ENCODE measurements around the gene ATAT1. TPM values are rescaled to one million over a fixed set of nuclear protein-coding genes. Genes with fewer than 3 reads are reported as not detected.
A peak's percentile ranks its signal among the peaks of the same experiment; 100 is the strongest.

ATAT1 gene
- total RNA-seq, 1 experiment from 2014 or later, result 19.3 TPM

- TF ChIP-seq AFF4 (CRISPR knock-in tag; IDR thresholded peaks at IDR 0.05; ENCODE audit: borderline replicate concordance) (no peak), ATF1 (CRISPR knock-in tag; IDR thresholded peaks at IDR 0.05) (no peak), ERG (CRISPR knock-in tag; IDR thresholded peaks at IDR 0.05) (no peak), FOXK1 (CRISPR knock-in tag; IDR thresholded peaks at IDR 0.05) (no peak), ZMAT4 (CRISPR knock-in tag; IDR thresholded peaks at IDR 0.05) (no peak)
These were observed 13.8 kb downstream of the ATAT1 start (continued) for GRCh38 chr6:30640481-30640880.

- CTCF ChIA-PET, result interaction anchor here (1.5 kb wide), 1 partner anchor 38 kb away, joined by 4 read pairs; no protein-coding TSS in a partner anchor
- H3K4me1 Mint-ChIP-seq, result peaks cover 8% of the 10 kb centered on the region
- TF ChIP-seq E2F5 (CRISPR knock-in tag; IDR thresholded peaks at IDR 0.05) (no peak), SOX15 (CRISPR knock-in tag; IDR thresholded peaks at IDR 0.05) (no peak), MLX (CRISPR knock-in tag; IDR thresholded peaks at IDR 0.05) (no peak), ZNF423 (CRISPR knock-in tag; IDR thresholded peaks at IDR 0.05) (no peak)
- DNase-seq (ENCODE audit: low spot score), result no peak
- H3K9me3 Mint-ChIP-seq, result no peaks in the 10 kb centered on the region
- H3K36me3 Mint-ChIP-seq, result peaks cover 28% of the 10 kb centered on the region
- POLR2A ChIA-PET, result no interaction called here
- no peak for ATAC-seq
- H3K4me3 Mint-ChIP-seq, result no peak overlapping the region
- no peaks in the 10 kb centered on the region for H3K27me3 Mint-ChIP-seq (ENCODE audit: low read depth)
- peak overlapping the region; percentile 27; the same call in 1 of the 2 replicates for H3K27ac Mint-ChIP-seq
These were observed 14.4 kb downstream of the ATAT1 start for GRCh38 chr6:30641048-30641447.

- ATAC-seq, result no peak
- Mint-ChIP-seq H3K27me3 (ENCODE audit: low read depth) (no peaks in the 10 kb centered on the region), H3K4me3 (no peak overlapping the region), H3K36me3 (peaks cover 26% of the 10 kb centered on the region), H3K9me3 (no peaks in the 10 kb centered on the region), H3K4me1 (peaks cover 21% of the 10 kb centered on the region), H3K27ac (no peak overlapping the region)
- ChIA-PET POLR2A (no interaction called here), CTCF (interaction anchor here (0.9 to 1.9 kb wide), 2 partner anchors 36 to 87 kb away, joined by 4 to 7 read pairs; no protein-coding TSS in a partner anchor)
- no peak for TF ChIP-seq SOX15 (CRISPR knock-in tag; IDR thresholded peaks at IDR 0.05)
- TF ChIP-seq GTF2I (CRISPR knock-in tag; conservative IDR thresholded peaks at IDR 0.05), result no peak
- no peak for TF ChIP-seq NFE2L1 (CRISPR knock-in tag; IDR thresholded peaks at IDR 0.05)
- no peak for TF ChIP-seq OVOL2 (CRISPR knock-in tag; IDR thresholded peaks at IDR 0.05; ENCODE audit: borderline replicate concordance)
- DNase-seq (ENCODE audit: low spot score), result no peak
These were observed 17.0 kb downstream of the ATAT1 start for GRCh38 chr6:30643656-30644055.

GRCh38 chr6:30644769-30645168 is 18.1 kb downstream of the ATAT1 start:
- H3K36me3 Mint-ChIP-seq, result peaks cover 27% of the 10 kb centered on the region
- H3K4me1 Mint-ChIP-seq, result peaks cover 21% of the 10 kb centered on the region
- POLR2A ChIA-PET, result interaction anchor here (0.6 kb wide), 1 partner anchor 9 kb away, joined by 3 read pairs; no protein-coding TSS in a partner anchor
- no peak for ATAC-seq
- H3K27me3 Mint-ChIP-seq (ENCODE audit: low read depth), result no peaks in the 10 kb centered on the region
- DNase-seq (ENCODE audit: low spot score), result no peak
- H3K4me3 Mint-ChIP-seq, result no peak overlapping the region
- H3K27ac Mint-ChIP-seq, result peak overlapping the region; percentile 52; the same call in 1 of the 2 replicates
- CTCF ChIA-PET, result interaction anchor here (0.9 to 2.0 kb wide), 2 partner anchors 34 to 86 kb away, joined by 4 to 7 read pairs; no protein-coding TSS in a partner anchor
- H3K9me3 Mint-ChIP-seq, result no peaks in the 10 kb centered on the region
- TF ChIP-seq IRF1 (CRISPR knock-in tag; IDR thresholded peaks at IDR 0.05) (no peak), ZNF232 (CRISPR knock-in tag; IDR thresholded peaks at IDR 0.05) (no peak), E2F1 (CRISPR knock-in tag; IDR thresholded peaks at IDR 0.05) (no peak), CREM (CRISPR knock-in tag; IDR thresholded peaks at IDR 0.05) (no peak), E2F5 (CRISPR knock-in tag; IDR thresholded peaks at IDR 0.05) (no peak), CDX4 (CRISPR knock-in tag; IDR thresholded peaks at IDR 0.05; ENCODE audit: borderline replicate concordance) (no peak)

All from WTC11 (cell line).